ENCODE data around the gene FARS2.

DNA sequence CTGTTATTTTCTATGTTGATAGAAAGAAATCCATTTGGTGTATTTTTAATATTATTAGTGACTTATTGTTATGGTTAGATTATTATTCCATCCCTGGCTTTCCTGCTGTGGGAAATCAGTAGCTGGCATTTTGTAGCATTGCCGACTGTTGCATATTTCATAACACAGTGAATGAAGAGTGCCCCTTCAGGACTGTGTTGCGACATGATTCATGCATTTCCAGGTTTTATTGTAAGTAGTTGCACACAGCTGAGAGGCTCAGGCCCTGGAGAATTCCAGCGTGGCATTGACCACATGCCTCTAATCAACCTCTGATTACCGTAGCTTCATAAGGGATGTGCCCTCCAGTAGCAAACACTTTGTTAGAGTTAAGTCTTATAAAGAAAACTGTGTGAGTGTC, 263.9 kb downstream of the FARS2 start:
- TF ChIP-seq, protein P1, sequence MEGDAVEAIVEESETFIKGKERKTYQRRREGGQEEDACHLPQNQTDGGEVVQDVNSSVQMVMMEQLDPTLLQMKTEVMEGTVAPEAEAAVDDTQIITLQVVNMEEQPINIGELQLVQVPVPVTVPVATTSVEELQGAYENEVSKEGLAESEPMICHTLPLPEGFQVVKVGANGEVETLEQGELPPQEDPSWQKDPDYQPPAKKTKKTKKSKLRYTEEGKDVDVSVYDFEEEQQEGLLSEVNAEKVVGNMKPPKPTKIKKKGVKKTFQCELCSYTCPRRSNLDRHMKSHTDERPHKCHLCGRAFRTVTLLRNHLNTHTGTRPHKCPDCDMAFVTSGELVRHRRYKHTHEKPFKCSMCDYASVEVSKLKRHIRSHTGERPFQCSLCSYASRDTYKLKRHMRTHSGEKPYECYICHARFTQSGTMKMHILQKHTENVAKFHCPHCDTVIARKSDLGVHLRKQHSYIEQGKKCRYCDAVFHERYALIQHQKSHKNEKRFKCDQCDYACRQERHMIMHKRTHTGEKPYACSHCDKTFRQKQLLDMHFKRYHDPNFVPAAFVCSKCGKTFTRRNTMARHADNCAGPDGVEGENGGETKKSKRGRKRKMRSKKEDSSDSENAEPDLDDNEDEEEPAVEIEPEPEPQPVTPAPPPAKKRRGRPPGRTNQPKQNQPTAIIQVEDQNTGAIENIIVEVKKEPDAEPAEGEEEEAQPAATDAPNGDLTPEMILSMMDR (IDR thresholded peaks at IDR 0.05; ENCODE audit: borderline replicate concordance, extremely low read depth, low read length, poor library complexity, severe bottlenecking): no peak
- TF ChIP-seq EZH2 (IDR thresholded peaks at IDR 0.05; ENCODE audit: borderline replicate concordance, low read depth, low read length, severe bottlenecking): no peak
